GM12891 (cell line): ENCODE measurements around the gene CADPS.

Source experiments
- DNase-seq: peaks from one replicate; pipeline ENCODE4 v3.0.0; 2011; ENCODE audit warnings: low spot score; ENCODE audit not compliant: insufficient read length
- FAIRE-seq: peaks from 2 replicates; lab custom pipeline; 2011; peaks lifted over from hg19 to GRCh38; lab: Jason Lieb, UNC
- POLR2A ChIP-seq: IDR thresholded peaks from 2 replicates; pipeline ENCODE4 v1.6.1; 2011; ENCODE audit warnings: low read depth, low read length, control low read depth
- POU2F2 ChIP-seq: IDR thresholded peaks from 2 replicates; pipeline ENCODE4 v1.6.1; 2011; ENCODE audit warnings: low read depth, mild to moderate bottlenecking, control low read depth, low read length, moderate library complexity
- SPI1 ChIP-seq: IDR thresholded peaks from 2 replicates; pipeline ENCODE4 v1.6.1; 2011; ENCODE audit warnings: low read depth, low read length, control low read depth
- TAF1 ChIP-seq: IDR thresholded peaks from 2 replicates; pipeline ENCODE4 v1.6.1; 2011; ENCODE audit warnings: low read depth, low read length, control low read depth

CADPS gene

GRCh38 chr3:62355703-62356102 is 519.5 kb downstream of the CADPS start:
- no peak for DNase-seq
- no peak for FAIRE-seq
- TF ChIP-seq POU2F2 (no peak), POLR2A (no peak), TAF1 (no peak), SPI1 (no peak)
